HG02678 (cell line): ENCODE data around the gene MAN2B1.
A peak's percentile ranks its signal among the peaks of the same experiment; 100 is the strongest.
"Not testable (repeated sequence)": the region's sequence is repeated elsewhere in the genome, so short reads cannot be mapped to it uniquely, and the experiment has no call there.

Experiments used
- ATAC-seq: cut with Tn5 transposase; IDR thresholded peaks from one replicate; pipeline ENCODE4 v1.9.1; 2021; ENCODE audit warnings: mild to moderate bottlenecking, moderate library complexity; ENCODE audit not compliant: unreplicated experiment

MAN2B1 gene

DNA sequence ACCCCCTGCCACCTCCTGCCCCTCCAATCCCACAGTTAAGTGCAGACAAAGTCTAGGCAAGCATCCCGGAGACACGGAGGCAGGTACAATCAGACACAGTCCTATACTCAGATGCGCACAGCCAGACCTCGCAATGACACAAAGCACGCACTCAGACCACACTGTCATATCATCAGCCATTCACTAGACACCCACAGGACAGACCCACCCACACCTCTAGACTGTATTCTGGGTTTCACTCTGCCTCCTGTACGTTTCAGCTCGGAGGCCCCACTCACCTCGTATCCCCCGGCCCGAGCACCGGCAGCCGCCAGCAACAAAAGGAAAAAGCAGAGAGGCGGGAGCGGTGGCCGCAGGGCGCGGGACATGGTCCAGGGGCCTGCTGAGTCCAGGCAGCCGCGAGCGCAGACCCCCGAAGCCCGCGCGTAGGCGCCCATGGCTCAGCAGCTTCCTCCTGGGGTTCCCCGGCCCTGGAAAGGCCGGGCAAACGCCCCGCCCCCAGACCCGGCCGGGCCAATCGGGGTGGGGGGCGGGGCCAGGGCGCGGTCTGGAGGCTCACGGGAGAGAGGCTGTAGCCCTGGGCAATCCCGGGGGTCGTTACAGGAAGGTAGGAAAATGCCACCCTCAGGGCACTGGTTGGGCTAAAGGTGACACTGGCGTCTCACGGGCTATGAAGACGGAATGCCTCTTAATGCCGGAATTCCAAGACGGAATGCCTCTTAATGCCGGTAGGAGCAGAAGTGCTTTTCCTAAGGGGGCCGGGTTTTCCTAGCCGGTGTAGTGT, at the start of gene MAN2B1, which contains the start of gene WDR83:
TSS of gene MAN2B1 (minus strand) at position 478 of the 784 bp plus-strand sequence. CDS start at position 437, 41 bp downstream.
TSS of gene WDR83 (plus strand) at position 543 of the 784 bp plus-strand sequence. CDS start 2,984 bp downstream, outside the sequence.
- ATAC-seq, result peak; percentile 60

- ATAC-seq, result no peak
Measured at GRCh38 chr19:12715929-12716328, 49.4 kb upstream of the MAN2B1 start.

GRCh38 chr19:12715102-12715501, 48.6 kb upstream of the MAN2B1 start:
- ATAC-seq, result no peak

DNA sequence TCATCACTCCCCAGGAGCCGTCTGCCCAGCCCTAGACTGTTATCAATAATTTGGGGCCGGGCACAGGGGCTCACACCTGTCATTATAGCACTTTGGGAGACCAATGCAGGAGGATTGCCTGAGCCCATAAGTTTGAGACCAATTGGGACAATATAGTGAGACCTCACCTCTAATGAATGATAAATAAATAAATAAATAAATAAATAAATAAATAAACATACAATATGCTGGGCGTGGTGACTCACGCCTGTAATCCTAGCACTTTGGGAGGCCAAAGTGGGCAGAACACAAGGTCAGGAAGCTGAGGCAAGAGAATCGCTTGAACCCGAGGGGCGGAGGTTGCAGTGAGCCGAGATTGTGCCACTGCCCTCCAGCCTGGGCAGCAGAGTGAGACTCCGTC, 46.8 kb upstream of the MAN2B1 start:
- not testable (repeated sequence) for ATAC-seq

DNA sequence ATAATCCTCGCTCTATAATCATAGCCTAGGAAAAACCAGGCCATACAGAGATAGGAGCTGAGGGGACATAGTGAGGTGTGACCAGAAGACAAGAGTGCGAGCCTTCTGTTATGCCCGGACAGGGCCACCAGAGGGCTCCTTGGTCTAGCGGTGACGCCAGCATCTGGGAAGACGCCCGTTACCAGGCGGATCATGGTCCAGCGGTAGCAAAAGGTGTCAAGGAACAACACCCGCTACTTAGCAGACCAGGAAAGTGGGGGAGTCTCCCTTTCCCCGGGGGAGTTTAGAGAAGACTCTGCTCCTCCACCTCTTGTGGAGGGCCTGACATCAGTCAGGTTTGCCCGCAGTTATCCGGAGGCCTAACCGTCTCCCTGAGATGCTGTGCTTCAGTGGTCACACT, 45.5 kb upstream of the MAN2B1 start:
- ATAC-seq, result not testable (repeated sequence)

GRCh38 chr19:12711187-12711586, 44.6 kb upstream of the MAN2B1 start:
- ATAC-seq, result no peak

GRCh38 chr19:12708641-12709040, 42.1 kb upstream of the MAN2B1 start:
- ATAC-seq, result no peak

DNA sequence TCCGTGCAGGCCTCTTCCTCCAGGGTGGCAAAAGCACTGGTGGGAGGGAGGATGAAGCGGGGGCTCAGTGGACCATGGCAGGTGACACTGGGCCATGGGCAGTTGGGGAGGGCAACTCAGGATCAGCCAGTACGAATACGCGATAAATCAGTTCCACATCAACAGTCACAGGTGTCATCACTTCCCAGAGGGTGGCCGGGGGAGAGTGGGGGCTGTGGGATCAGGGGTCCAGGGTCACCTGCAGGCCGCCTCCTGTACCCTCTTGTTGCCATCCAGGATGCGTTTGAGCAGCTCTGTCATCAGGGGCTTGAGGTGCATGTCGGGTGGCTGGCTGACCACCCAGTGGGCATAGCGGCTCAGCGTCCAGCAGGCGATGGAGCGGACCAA, 39.8 kb upstream of the MAN2B1 start:
- ATAC-seq, result no peak

DNA sequence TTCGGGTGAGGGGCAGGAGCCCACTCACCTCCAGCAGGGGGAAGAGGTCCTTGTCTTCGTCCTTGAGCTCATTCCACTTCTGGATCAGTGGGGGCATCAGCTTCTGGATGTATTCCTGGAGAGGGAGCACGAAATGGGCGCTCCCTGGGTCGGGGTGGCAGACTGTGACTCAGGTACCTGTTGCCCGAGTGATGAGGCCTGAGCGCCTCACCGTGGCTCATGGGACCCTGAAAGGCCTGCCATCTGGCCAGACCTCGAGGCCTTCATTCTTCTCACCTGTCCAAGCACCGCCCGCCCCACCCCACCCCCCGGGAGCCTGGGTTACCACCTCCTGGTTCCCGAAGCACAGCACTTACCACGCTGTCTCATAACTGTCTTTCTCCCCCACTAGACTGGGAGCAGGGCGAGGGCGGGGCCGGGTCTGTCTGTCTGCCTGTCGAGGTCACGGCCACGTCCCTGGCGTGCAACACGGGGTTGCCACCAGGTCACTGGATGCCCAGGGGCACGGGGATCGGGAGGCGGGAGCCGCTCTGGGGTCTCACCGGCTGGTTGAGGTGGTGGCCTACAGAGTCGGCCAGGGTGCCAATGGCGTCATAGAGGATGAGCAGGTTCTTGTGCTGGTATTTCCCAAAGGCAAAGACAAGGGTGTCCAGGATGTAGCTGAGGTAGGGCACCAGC, 39.3 kb upstream of the MAN2B1 start:
- ATAC-seq, result no peak

DNA sequence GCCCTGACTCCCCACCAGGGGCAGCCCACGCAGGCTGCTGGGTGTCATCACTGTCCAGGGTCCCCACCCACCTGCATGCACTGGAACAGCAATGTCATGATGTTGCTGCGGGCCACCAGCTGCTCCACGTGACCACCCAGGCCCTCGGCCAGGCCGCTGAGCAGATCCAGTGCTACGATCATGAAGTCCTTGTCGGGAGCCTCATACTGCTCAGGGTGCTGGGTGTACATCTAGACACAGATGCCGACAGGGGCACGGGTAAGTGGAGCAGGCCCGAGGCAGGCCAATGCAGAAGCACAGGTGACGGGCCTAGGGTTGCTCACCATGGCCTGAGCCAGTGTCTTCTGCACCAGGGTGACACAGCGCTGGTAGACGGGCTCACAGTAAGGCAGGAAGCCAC, 38.6 kb upstream of the MAN2B1 start:
- no peak for ATAC-seq

DNA sequence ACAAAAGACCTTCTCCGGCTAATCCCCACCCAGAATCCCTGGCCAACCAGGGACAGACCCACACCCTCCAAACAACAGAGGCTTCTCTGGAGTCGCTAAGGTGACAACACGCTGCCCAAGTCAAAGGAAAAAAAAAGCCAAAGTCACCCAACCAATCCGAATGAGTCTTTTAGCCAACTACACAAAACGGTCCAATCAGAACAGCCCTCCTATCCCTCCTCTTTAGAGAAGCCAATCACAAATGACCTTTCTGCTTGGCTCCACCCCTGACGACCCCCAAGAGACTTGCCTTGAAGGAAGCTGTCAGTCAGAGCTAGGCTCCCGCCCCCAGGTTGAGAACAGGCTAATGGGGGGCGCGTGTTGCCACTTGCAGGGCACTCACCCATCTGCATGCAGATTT, 36.5 kb upstream of the MAN2B1 start:
- no peak for ATAC-seq

- ATAC-seq, result no peak
Measured at GRCh38 chr19:12701596-12702282, 35.2 kb upstream of the MAN2B1 start.

DNA sequence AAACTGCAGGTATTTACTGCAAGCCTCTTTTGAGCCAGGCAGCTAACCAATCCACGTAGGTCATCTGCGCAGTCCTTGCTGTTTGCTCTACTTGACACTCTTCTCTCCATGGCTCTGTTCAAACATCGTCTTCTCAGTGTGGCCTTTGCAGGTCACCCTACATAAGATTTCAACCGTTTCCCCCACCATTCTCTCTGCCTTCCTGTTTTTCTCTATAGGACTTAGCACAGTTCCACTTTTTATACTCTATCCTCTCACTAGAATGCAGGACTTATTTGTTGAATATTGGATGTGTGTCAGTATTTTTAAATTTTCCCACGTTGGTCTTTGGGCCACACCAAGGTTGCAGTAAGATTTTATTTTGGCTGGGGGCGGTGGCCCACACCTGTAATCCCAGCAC, 31.6 kb upstream of the MAN2B1 start:
- no peak for ATAC-seq

DNA sequence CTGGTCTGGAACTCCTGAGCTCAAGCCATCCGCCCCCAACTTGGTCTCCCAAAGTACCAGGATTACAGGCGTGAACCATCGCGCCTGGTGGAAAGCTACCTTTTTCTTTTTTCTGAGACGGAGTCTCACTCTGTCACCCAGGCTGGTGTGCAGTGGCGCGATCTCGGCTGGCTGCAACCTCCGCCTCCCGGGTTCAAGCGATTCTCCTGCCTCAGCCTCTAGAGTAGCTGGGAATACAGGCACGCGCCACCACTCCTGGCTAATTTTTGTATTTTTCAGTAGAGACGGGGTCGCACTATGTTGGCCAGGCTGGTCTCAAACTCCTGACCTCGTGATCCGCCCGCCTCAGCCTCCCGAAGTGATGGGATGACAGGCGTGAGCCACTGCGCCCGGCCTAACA, 30.9 kb upstream of the MAN2B1 start:
- not testable (repeated sequence) for ATAC-seq

GRCh38 chr19:12696366-12697335, 30.1 kb upstream of the MAN2B1 start, which contains the start of gene FBXW9:
FBXW9 (minus strand) TSS chr19:12696631; CDS start chr19:12696581, 50 bp downstream.
- peak; percentile 80 for ATAC-seq

DNA sequence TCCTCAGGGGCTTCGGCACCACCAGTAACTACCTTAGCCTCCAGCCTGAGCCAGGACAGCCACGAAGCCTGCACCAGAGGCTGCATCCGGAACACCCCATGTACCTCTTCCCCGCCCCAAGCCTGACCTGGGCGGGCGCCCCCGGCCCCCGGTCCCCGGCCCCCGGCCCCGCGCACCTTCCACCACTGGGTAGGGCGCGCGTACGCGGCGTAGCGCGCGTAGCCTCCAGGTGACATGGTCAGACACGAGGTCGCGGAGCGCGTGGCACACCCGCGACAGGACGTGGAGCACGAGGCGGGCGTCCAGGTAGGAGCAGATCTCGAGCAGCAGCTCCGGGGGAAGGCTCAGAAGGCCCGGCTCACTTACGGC, 29.4 kb upstream of the MAN2B1 start:
- ATAC-seq, result peak; percentile 24

GRCh38 chr19:12695514-12695913, 29.0 kb upstream of the MAN2B1 start:
- ATAC-seq, result no peak

DNA sequence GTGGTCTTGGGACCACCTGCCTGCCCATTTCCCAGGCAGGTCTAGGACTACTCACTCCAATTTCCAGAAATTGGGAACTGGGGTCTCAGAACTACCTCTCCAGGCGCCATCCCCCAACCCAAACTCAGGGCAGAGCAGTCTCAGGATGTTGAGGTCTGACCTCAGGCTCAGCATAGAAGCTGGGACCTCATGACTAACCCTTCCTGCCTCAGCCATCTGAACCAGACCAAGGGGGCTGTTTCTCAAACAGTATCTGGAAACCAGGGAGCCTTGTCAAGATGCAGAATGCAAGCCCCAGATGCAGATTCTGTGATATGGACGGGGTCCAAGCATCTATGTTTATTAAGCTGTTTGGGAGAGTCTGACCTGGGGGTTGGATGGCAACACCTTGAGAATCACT, 28.6 kb upstream of the MAN2B1 start:
- no peak for ATAC-seq

DNA sequence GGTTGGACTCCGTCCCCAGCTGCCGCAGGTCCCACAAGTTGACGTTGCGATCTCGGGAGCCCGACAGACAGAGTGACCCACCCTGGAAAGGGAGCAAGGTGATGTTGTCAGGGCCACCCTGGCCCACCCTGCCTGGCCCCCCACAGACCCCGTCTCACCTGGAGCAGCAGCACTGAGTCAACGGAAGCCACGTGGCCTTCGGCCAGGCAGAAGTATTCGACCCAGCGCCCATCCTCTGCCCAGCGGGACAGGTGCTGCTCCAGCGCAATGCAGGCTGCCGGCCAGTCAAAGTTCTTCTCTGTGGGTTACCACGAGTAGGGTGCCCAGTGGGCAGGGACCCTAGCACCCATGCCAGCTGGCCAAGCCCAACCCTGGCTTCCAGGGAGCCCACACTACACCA, 28.1 kb upstream of the MAN2B1 start:
- no peak for ATAC-seq

DNA sequence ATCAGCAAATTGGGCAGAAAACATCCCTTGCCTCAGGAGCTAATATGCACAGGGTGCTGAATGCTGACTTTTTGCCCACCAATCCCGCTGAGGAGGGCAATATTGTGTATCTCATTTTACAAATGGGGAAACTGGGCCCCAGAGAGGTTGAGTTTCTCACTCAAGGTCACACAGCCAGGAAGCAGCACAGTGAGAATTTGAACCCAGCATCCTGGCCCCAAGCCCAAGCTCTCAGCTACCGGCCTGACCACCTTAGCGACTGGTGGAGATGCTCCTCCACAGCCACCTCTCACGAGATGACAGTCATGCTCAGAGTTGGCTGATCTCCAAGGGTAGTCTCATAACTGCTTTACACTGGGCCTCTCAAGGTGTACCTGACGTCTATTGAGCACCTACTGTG, 26.4 kb upstream of the MAN2B1 start:
- no peak for ATAC-seq
